HG03064 (cell line): ENCODE results near the gene UBE2N.

Experiments
- ATAC-seq: cut with Tn5 transposase; IDR thresholded peaks from one replicate; pipeline ENCODE4 v1.9.1; 2021; ENCODE audit warnings: low read depth; ENCODE audit not compliant: unreplicated experiment

Gene UBE2N

GRCh38 chr12:93361151-93361919 is 80.4 kb downstream of the UBE2N start:
- no peak for ATAC-seq

- ATAC-seq: no peak
These were observed 81.1 kb downstream of the UBE2N start for GRCh38 chr12:93360688-93361087.

GRCh38 chr12:93358821-93359220 is 82.9 kb downstream of the UBE2N start:
- ATAC-seq: no peak

- ATAC-seq: no peak
These were observed 83.7 kb downstream of the UBE2N start for GRCh38 chr12:93358058-93358457.

- no peak for ATAC-seq
These were observed 85.5 kb downstream of the UBE2N start for GRCh38 chr12:93356214-93356613.
